ENCODE data around the gene MB21D2.

Gene MB21D2

DNA sequence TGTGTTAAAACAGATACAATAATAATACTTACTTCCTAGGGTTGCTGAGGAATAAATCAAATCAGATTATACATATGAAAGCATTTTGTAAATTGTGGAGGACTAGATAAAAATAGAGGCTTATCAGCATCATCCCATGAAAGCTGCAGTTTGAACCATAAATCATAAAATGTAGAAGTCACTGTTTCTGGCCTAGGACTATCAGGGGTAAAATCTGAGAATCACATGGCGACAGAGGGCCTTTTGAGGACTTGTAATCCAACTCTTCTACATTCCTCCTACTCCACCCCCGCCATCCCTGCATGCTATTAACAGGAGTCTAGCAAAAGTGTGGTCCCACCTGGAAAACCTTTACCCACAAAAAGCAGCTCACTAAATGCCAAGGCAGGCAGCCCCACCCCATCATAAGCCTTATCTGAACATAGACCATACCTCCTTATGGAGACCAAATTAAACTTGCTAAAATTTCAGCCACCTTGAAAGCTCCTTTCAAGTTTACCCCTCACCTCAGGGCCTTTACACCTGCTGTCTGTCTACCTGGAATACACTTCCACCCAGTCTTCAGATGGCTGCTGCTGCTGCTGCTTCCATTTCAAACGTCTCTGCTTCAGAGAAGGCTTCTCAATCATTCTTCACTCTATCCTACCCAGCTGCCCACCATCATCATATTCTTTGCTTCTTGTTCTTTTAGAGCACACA is 11.5 kb downstream of the MB21D2 start:
- Histone ChIP-seq H3K9ac (ENCODE audit: low read length) (no peak overlapping the region), H3K27me3 (ENCODE audit: control insufficient read depth in 1 of 2, insufficient read depth in 2 of 2, low read length in 2 of 2) (no peaks in the 10 kb centered on the region), H3K27ac (ENCODE audit: low read depth, low read length) (no peak overlapping the region), H3K4me3 (ENCODE audit: low read depth in 1 of 2, low read length in 2 of 2) (no peak overlapping the region), H3K36me3 (ENCODE audit: insufficient read depth, low read length) (no peaks in the 10 kb centered on the region), H3K4me1 (ENCODE audit: insufficient read depth, low read length) (peaks cover 15% of the 10 kb centered on the region), H3K9me3 (ENCODE audit: low read length) (no peaks in the 10 kb centered on the region)

DNA sequence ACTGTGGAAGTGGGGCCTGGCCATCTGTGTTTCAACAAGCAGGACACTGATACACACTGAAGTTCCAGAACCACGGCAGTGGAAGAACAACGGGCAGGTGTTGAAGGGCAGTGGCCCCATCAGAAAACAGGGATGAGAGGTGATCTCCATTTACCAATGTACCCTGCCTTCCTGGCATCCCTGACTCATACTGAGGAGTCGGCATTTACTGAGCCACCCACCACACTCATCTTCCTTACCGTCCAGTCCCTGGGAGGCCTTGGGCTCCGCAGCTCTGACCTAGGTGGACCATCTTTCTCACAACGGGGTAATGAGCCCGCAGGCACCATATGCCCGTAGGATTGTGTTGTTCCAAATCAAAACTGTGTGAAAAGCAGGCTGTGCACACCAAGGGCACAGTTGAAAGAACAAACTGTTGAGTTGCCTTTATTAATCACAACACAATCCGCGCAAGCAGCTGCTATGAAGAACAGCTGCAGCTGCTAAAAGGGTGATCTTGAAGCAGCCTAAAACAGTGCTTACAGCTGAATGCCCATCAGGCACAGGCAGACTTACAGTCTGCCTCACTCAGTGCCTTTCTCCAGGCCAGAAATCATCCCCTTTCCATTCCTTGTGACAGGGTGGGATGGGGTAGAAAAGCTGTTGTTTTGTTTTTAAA is 12.9 kb downstream of the MB21D2 start:
- Histone ChIP-seq H3K9ac (ENCODE audit: low read length) (no peak overlapping the region), H3K9me3 (ENCODE audit: low read length) (no peaks in the 10 kb centered on the region), H3K36me3 (ENCODE audit: insufficient read depth, low read length) (no peaks in the 10 kb centered on the region), H3K4me1 (ENCODE audit: insufficient read depth, low read length) (peaks cover 15% of the 10 kb centered on the region), H3K27ac (ENCODE audit: low read depth, low read length) (no peak overlapping the region), H3K4me3 (ENCODE audit: low read depth in 1 of 2, low read length in 2 of 2) (no peak overlapping the region), H3K27me3 (ENCODE audit: control insufficient read depth in 1 of 2, insufficient read depth in 2 of 2, low read length in 2 of 2) (no peaks in the 10 kb centered on the region)

DNA sequence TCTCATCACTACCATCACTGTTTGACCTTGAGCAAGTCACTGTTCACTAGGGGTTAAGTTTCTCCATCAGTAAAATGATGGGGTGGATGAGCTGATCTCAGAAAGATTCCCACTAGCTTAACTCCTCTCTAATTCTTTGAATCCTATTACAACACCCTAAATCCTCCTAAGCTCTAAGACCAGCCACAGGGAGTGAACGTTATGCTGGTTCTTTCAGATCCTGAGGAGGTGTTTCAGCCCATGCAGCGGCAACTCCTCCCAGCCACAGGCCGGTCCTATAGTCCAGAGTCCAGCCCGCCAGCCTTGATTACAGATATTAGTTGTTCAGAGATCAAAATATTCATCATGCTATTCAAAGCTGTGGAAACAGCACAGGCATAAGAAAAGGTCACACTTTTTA is 15.1 kb downstream of the MB21D2 start:
- Histone ChIP-seq H3K27ac (ENCODE audit: low read depth, low read length) (no peak overlapping the region), H3K36me3 (ENCODE audit: insufficient read depth, low read length) (no peaks in the 10 kb centered on the region), H3K4me3 (ENCODE audit: low read depth in 1 of 2, low read length in 2 of 2) (no peak overlapping the region), H3K27me3 (ENCODE audit: control insufficient read depth in 1 of 2, insufficient read depth in 2 of 2, low read length in 2 of 2) (no peaks in the 10 kb centered on the region), H3K9ac (ENCODE audit: low read length) (no peak overlapping the region), H3K4me1 (ENCODE audit: insufficient read depth, low read length) (peaks cover 15% of the 10 kb centered on the region), H3K9me3 (ENCODE audit: low read length) (no peaks in the 10 kb centered on the region)

DNA sequence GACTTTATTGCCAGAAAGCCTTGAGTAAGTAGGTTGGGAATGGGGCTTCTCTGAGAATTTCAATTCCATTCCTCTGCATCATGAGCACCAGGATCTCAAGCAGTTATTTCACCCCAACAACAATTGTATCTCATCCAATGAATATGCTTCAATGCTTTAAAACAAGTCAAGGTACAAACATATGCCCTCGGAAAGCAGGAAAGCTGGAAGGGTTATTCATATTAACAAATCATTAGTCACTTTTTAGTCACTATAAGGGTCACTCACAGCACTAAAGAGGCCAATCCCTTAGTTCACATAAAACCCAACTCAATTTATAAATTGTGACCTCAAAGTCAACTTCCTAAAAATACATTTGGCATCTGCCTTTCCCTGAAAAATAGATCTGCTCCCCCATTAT is 16.2 kb downstream of the MB21D2 start:
- Histone ChIP-seq H3K9ac (ENCODE audit: low read length) (no peak overlapping the region), H3K36me3 (ENCODE audit: insufficient read depth, low read length) (no peaks in the 10 kb centered on the region), H3K4me3 (ENCODE audit: low read depth in 1 of 2, low read length in 2 of 2) (no peak overlapping the region), H3K9me3 (ENCODE audit: low read length) (no peaks in the 10 kb centered on the region), H3K27ac (ENCODE audit: low read depth, low read length) (no peak overlapping the region), H3K4me1 (ENCODE audit: insufficient read depth, low read length) (peaks cover 4% of the 10 kb centered on the region), H3K27me3 (ENCODE audit: control insufficient read depth in 1 of 2, insufficient read depth in 2 of 2, low read length in 2 of 2) (no peaks in the 10 kb centered on the region)

DNA sequence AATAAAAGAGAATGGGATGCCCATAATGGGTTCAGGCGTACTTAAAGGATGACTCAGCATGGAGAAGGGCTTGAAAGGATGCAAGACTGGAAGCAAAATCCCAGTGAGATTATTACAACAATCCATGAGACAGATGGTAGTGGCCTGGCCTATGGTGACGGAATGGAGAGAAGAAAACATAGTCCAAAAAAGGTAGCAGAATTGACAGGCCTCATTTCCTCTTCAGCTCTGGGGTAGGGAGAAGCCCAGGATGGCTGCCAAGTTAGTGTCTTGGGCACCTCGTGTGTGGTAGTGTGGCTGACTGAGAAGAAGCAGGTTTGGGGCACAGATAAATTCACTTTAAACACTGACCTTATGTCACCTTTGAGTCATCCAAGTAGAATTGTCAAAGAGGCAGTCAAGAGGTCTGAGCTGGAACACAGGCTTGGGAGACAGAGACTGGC is 18.1 kb downstream of the MB21D2 start:
- no peak overlapping the region for H3K27ac ChIP-seq (ENCODE audit: low read depth, low read length)
- no peaks in the 10 kb centered on the region for H3K9me3 ChIP-seq (ENCODE audit: low read length)
- no peaks in the 10 kb centered on the region for H3K36me3 ChIP-seq (ENCODE audit: insufficient read depth, low read length)
- no peaks in the 10 kb centered on the region for H3K4me1 ChIP-seq (ENCODE audit: insufficient read depth, low read length)
- no peak overlapping the region for H3K4me3 ChIP-seq (ENCODE audit: low read depth in 1 of 2, low read length in 2 of 2)
- no peak overlapping the region for H3K9ac ChIP-seq (ENCODE audit: low read length)
- no peaks in the 10 kb centered on the region for H3K27me3 ChIP-seq (ENCODE audit: control insufficient read depth in 1 of 2, insufficient read depth in 2 of 2, low read length in 2 of 2)

DNA sequence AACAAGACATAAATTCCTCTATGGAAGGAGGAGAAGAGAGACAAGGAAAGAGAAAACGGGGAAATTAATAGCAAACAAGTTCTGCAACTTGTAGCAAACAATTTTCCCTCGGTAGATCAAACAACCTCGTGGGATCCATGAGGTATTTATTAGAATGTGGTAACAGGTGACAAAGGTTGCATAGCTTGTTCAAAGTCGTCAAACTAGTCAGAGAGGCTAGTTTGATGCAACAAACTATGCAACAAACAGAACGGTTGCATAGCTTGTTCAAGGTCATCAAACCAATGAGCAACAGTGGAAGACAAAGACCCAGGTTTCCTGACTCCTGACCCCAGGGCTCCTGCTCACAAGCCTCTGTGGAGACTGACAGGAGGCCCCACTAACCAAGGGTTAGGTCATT is 20.7 kb downstream of the MB21D2 start:
- Histone ChIP-seq H3K9me3 (ENCODE audit: low read length) (no peaks in the 10 kb centered on the region), H3K27me3 (ENCODE audit: control insufficient read depth in 1 of 2, insufficient read depth in 2 of 2, low read length in 2 of 2) (no peaks in the 10 kb centered on the region), H3K36me3 (ENCODE audit: insufficient read depth, low read length) (no peaks in the 10 kb centered on the region), H3K4me1 (ENCODE audit: insufficient read depth, low read length) (peaks cover 7% of the 10 kb centered on the region), H3K27ac (ENCODE audit: low read depth, low read length) (no peak overlapping the region), H3K9ac (ENCODE audit: low read length) (no peak overlapping the region), H3K4me3 (ENCODE audit: low read depth in 1 of 2, low read length in 2 of 2) (no peak overlapping the region)

DNA sequence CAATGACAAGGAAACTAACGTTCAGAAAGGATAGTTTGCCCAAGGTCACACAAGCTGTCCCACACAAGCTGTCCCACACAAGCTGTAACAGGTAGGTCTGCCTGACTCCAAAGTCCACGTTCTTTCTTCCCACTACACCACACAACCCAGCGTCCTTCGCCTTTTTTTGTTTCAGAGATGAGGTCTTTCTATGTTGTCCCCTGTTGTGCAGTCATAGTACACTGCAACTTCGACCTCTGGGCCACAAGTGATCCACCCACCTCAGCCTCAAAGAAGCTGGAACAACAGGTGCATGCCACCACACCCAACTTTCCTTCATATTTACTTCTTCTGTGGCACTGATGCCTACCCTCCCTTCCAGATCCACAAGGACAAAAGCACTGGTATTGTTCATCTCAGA is 21.4 kb downstream of the MB21D2 start:
- Histone ChIP-seq H3K4me3 (ENCODE audit: low read depth in 1 of 2, low read length in 2 of 2) (no peak overlapping the region), H3K27me3 (ENCODE audit: control insufficient read depth in 1 of 2, insufficient read depth in 2 of 2, low read length in 2 of 2) (no peaks in the 10 kb centered on the region), H3K9me3 (ENCODE audit: low read length) (no peaks in the 10 kb centered on the region), H3K9ac (ENCODE audit: low read length) (no peak overlapping the region), H3K4me1 (ENCODE audit: insufficient read depth, low read length) (peaks cover 7% of the 10 kb centered on the region), H3K27ac (ENCODE audit: low read depth, low read length) (no peak overlapping the region), H3K36me3 (ENCODE audit: insufficient read depth, low read length) (no peaks in the 10 kb centered on the region)

DNA sequence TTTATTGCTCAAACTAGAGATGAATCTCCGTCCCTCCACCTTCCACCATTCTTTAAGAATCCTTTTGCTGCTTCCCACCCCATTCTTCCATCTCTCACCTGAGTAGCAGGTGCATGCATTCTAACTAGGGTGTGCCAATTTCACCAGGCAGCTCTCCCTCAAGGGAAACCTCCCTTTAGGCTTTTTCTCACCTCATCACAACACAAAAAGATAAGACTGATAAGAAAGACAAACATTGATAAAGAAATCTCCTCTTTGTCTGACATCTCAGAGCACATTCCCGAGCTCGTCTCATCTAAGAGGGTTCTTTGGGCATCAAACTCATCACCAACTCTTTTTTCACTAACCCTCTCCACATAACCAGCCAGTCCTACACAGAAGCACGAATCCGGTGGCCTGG is 23.0 kb downstream of the MB21D2 start:
- Histone ChIP-seq H3K27me3 (ENCODE audit: control insufficient read depth in 1 of 2, insufficient read depth in 2 of 2, low read length in 2 of 2) (no peaks in the 10 kb centered on the region), H3K36me3 (ENCODE audit: insufficient read depth, low read length) (no peaks in the 10 kb centered on the region), H3K9me3 (ENCODE audit: low read length) (no peaks in the 10 kb centered on the region), H3K27ac (ENCODE audit: low read depth, low read length) (no peak overlapping the region), H3K4me1 (ENCODE audit: insufficient read depth, low read length) (peaks cover 8% of the 10 kb centered on the region), H3K4me3 (ENCODE audit: low read depth in 1 of 2, low read length in 2 of 2) (no peak overlapping the region), H3K9ac (ENCODE audit: low read length) (no peak overlapping the region)

DNA sequence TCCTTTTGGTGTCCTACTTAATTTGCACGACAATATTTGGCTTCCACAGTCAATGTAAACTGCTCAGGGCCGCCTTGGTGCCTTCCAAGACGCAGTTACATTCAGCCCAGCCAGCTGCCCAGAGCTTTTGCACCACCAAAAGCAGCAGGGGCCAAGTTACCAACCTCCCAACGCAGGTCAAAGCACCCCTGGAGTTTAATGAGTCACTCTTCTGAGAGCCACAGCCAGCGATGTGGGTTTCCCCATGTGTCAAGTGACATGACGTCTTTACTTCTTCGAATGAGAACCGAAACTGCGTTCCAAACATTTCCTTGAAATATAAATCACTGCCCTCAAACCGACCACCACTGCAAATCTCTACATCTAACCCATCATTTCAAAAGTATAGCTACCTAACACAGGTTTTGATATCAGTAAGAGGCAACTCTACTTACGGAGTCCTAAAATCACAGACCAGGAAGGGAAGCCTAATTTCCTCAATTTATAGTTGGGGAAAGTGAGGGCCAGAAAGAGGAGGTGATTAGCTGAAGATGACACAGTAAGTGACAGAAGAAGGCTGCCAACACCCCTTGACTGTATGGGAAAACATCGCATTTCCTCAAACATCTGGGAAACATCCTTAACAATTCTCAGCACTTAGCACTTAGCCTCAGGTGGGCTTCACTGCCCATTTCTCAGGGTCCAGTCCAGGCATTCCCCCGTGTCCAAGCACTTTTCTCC is 24.5 kb downstream of the MB21D2 start:
- Histone ChIP-seq H3K36me3 (ENCODE audit: insufficient read depth, low read length) (no peaks in the 10 kb centered on the region), H3K27ac (ENCODE audit: low read depth, low read length) (no peak overlapping the region), H3K27me3 (ENCODE audit: control insufficient read depth in 1 of 2, insufficient read depth in 2 of 2, low read length in 2 of 2) (no peaks in the 10 kb centered on the region), H3K4me3 (ENCODE audit: low read depth in 1 of 2, low read length in 2 of 2) (no peak overlapping the region), H3K9ac (ENCODE audit: low read length) (no peak overlapping the region), H3K9me3 (ENCODE audit: low read length) (no peaks in the 10 kb centered on the region), H3K4me1 (ENCODE audit: insufficient read depth, low read length) (peaks cover 19% of the 10 kb centered on the region)

DNA sequence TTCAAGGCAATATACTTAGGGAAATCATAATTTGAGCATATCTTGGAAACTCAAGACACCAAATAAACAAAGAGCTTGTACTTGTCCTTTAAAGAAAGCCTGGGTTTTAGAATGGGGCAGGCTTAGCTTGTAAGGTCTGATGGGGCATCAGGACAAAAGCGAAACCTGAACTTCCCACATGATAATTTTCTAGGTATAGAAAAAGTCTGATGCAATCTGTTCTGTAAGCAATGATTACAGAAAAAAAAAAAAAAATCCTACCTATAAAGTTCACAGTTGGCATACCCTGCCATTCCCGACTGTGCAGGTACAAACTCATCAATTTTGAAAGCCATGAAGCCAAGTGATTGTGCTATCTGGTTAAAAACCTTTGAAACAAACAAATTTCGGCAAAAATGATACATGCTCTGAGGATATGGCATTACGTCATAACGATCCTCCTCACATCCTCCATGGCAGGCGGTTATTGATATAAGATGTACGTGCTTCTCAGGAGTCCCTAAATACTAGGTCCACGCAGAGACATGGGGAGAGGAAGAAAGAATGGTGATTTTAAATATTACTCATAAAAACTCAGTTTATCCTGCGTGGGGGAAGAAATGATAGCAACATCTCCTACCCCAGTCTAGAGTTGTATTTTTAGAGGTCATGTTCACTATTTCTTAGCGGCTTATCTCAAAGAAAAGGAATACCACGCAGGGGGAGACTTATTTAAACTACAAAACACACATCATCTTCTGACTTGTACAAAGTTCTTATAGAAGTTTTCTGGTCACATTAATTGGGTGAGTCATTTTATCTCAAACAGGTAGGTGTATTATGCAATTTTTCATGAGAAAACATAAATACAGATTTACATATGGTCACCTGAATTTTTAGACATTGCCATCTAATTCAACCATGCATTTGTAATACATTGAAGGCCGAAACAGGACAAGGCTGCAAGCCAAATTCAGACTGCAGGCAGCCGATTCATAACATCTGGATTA is 27.0 kb downstream of the MB21D2 start:
- no peak overlapping the region for H3K27ac ChIP-seq (ENCODE audit: low read depth, low read length)
- H3K36me3 ChIP-seq (ENCODE audit: insufficient read depth, low read length), result no peaks in the 10 kb centered on the region
- no peaks in the 10 kb centered on the region for H3K9me3 ChIP-seq (ENCODE audit: low read length)
- no peaks in the 10 kb centered on the region for H3K27me3 ChIP-seq (ENCODE audit: control insufficient read depth in 1 of 2, insufficient read depth in 2 of 2, low read length in 2 of 2)
- peaks cover 19% of the 10 kb centered on the region for H3K4me1 ChIP-seq (ENCODE audit: insufficient read depth, low read length)
- no peak overlapping the region for H3K9ac ChIP-seq (ENCODE audit: low read length)
- no peak overlapping the region for H3K4me3 ChIP-seq (ENCODE audit: low read depth in 1 of 2, low read length in 2 of 2)

DNA sequence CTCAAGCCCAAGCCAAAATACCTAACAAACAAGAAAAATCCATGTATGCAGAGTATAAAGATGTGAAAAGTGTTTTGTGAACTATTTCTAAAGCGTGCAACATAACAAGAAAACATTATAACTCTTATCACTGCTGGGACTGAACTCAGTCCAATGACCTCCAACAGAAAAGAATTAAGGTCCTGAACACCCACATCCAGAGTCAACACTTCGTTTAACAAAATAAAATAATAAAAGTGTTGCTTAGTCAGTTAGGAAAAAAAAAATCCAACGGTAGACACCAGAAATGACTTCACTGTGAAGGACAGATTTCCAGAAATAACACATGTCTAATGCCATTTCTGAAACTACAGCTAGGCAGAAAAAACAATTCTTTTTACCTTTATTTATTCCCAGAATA is 28.0 kb downstream of the MB21D2 start:
- Histone ChIP-seq H3K9me3 (ENCODE audit: low read length) (no peaks in the 10 kb centered on the region), H3K27ac (ENCODE audit: low read depth, low read length) (no peak overlapping the region), H3K36me3 (ENCODE audit: insufficient read depth, low read length) (no peaks in the 10 kb centered on the region), H3K9ac (ENCODE audit: low read length) (no peak overlapping the region), H3K4me3 (ENCODE audit: low read depth in 1 of 2, low read length in 2 of 2) (no peak overlapping the region), H3K4me1 (ENCODE audit: insufficient read depth, low read length) (peaks cover 19% of the 10 kb centered on the region), H3K27me3 (ENCODE audit: control insufficient read depth in 1 of 2, insufficient read depth in 2 of 2, low read length in 2 of 2) (no peaks in the 10 kb centered on the region)

All from muscle layer of colon (tissue), 2 donors.